ENCODE results near the gene PRSS57. TPM values are rescaled to one million over a fixed set of nuclear protein-coding genes. Genes with fewer than 3 reads are reported as not detected.
"Not testable (repeated sequence)": the region's sequence is repeated elsewhere in the genome, so short reads cannot be mapped to it uniquely, and the experiment has no call there.

PRSS57 gene
- total RNA-seq (1 to 10 TPM in 1 of 5 experiments, under 1 TPM in 1, not detected in 3; 0.27 to 2.1 TPM), polyA plus RNA-seq (not detected), total RNA-seq (not detected)

- no peaks in the 10 kb centered on the region for H3K36me3 ChIP-seq (ENCODE audit: control insufficient read depth in 2 of 3, insufficient read depth in 3 of 3, low read length in 3 of 3)
- peaks cover 0 to 24% (median 15%) of the 10 kb centered on the region in 5 donors for H3K27me3 Mint-ChIP-seq
- DNase-seq (no peak), ATAC-seq (peak; percentile 10)
- H3K36me3 Mint-ChIP-seq: no peaks in the 10 kb centered on the region
- H3K4me1 ChIP-seq (ENCODE audit: control insufficient read depth in 2 of 2, insufficient read depth in 2 of 2, low read length in 2 of 2): no peaks in the 10 kb centered on the region
- intact Hi-C loops (cut with micrococcal nuclease): no loop called here
- peak within 1 kb of the TSS in 3 of 10 donors; percentile 16 to 63 (median 45) for H3K4me3 Mint-ChIP-seq
- no peak within 1 kb of the TSS for H3K4me3 ChIP-seq (ENCODE audit: low read length)
- peaks cover 0 to 1% (median 0%) of the 10 kb centered on the region in 7 donors for H3K4me1 Mint-ChIP-seq
- H3K27ac ChIP-seq (ENCODE audit: low read depth, low read length): no peak within 1 kb of the TSS
- no peaks in the 10 kb centered on the region for H3K9me3 Mint-ChIP-seq
- CTCF ChIA-PET: interaction anchor here (1.2 kb wide), 1 partner anchor 16 kb away, joined by 3 read pairs; no protein-coding TSS in a partner anchor
- POLR2A ChIA-PET: no interaction called here
- no peaks in the 10 kb centered on the region for H3K9me3 ChIP-seq (ENCODE audit: control insufficient read depth in 2 of 3, low read length in 3 of 3)
- peaks cover 0 to 2% of the 10 kb centered on the region in 2 donors for H3K27me3 ChIP-seq (ENCODE audit: control insufficient read depth in 2 of 2, insufficient read depth in 2 of 2, low read length in 2 of 2)
- no peak within 1 kb of the TSS for H3K27ac Mint-ChIP-seq
Observed at GRCh38 chr19:695352-695949, at the start of gene PRSS57. TSS of gene PRSS57 (minus strand) at chr19:695452. CDS start at chr19:695430, 22 bp downstream.

- peaks cover 0 to 4% (median 0%) of the 10 kb centered on the region in 5 donors for H3K27me3 Mint-ChIP-seq
- no peak for DNase-seq
- no peak for ATAC-seq
- H3K36me3 ChIP-seq (ENCODE audit: control insufficient read depth in 2 of 3, insufficient read depth in 3 of 3, low read length in 3 of 3): no peaks in the 10 kb centered on the region
- no peak overlapping the region for H3K4me3 ChIP-seq (ENCODE audit: low read length)
- no peaks in the 10 kb centered on the region for H3K4me1 Mint-ChIP-seq
- no peak overlapping the region for H3K4me3 Mint-ChIP-seq
- H3K9me3 Mint-ChIP-seq: peaks cover 0 to 12% (median 3%) of the 10 kb centered on the region in 11 donors
- no peaks in the 10 kb centered on the region for H3K4me1 ChIP-seq (ENCODE audit: control insufficient read depth in 2 of 2, insufficient read depth in 2 of 2, low read length in 2 of 2)
- ChIA-PET CTCF (no interaction called here), POLR2A (no interaction called here)
- peaks cover 0 to 12% (median 0%) of the 10 kb centered on the region in 3 experiments for H3K9me3 ChIP-seq (ENCODE audit: control insufficient read depth in 2 of 3, low read length in 3 of 3)
- no peaks in the 10 kb centered on the region for H3K36me3 Mint-ChIP-seq
- no peak overlapping the region for H3K27ac Mint-ChIP-seq
- intact Hi-C loops (cut with micrococcal nuclease): no loop called here
- no peaks in the 10 kb centered on the region for H3K27me3 ChIP-seq (ENCODE audit: control insufficient read depth in 2 of 2, insufficient read depth in 2 of 2, low read length in 2 of 2)
- no peak overlapping the region for H3K27ac ChIP-seq (ENCODE audit: low read depth, low read length)
Observed at GRCh38 chr19:743168-743687, 48.0 kb upstream of the PRSS57 start.

- no peak for DNase-seq
Observed at GRCh38 chr19:742540-743075, 47.4 kb upstream of the PRSS57 start.

DNA sequence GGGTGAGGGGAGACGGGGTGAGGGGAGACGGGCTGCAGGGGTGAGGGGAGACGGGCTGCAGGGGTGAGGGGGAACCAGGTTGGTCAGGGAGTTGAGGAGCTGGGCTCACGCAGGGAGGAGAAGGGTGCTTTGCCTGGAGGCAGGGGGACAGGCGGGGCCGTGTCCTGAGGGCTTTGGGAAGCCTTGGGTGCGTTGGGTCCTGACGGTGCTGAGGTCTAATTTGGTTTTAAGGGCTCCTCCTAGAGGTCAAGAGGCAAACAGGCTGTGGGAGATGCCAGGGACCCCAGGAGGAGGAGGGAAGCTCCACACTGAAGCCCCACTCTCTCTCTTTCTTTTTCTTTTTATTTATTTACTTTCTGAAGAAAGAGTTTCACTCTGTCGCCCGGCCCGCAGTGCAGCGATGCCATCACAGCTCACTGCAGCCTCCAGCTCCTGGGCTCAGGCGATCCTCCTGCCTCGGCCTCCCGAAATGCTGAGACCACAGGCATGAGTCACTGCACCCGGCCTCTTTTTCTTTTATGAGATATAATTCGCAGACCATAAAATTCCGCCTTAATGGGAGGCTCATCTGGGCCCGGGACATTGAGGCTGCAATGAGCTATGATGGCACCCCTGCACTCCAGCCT, 46.4 kb upstream of the PRSS57 start:
- Mint-ChIP-seq H3K36me3 (no peaks in the 10 kb centered on the region), H3K9me3 (peaks cover 0 to 12% (median 3%) of the 10 kb centered on the region in 11 donors), H3K4me3 (no peak overlapping the region), H3K27ac (no peak overlapping the region), H3K27me3 (peaks cover 0 to 8% (median 0%) of the 10 kb centered on the region in 5 donors), H3K4me1 (no peaks in the 10 kb centered on the region)
- no peak overlapping the region for H3K27ac ChIP-seq (ENCODE audit: low read depth, low read length)
- ATAC-seq (peak; percentile 20), DNase-seq (peak in 2 of 9 donors; percentile 16 to 28)
- ChIA-PET POLR2A (no interaction called here), CTCF (no interaction called here)
- H3K36me3 ChIP-seq (ENCODE audit: control insufficient read depth in 2 of 3, insufficient read depth in 3 of 3, low read length in 3 of 3): no peaks in the 10 kb centered on the region
- H3K9me3 ChIP-seq (ENCODE audit: control insufficient read depth in 2 of 3, low read length in 3 of 3): no peaks in the 10 kb centered on the region
- H3K4me1 ChIP-seq (ENCODE audit: control insufficient read depth in 2 of 2, insufficient read depth in 2 of 2, low read length in 2 of 2): no peaks in the 10 kb centered on the region
- H3K27me3 ChIP-seq (ENCODE audit: control insufficient read depth in 2 of 2, insufficient read depth in 2 of 2, low read length in 2 of 2): no peaks in the 10 kb centered on the region
- no peak overlapping the region for H3K4me3 ChIP-seq (ENCODE audit: low read length)
- intact Hi-C loops (cut with micrococcal nuclease): no loop called here

More at GRCh38 chr19:742540-743075, 47.4 kb upstream of the PRSS57 start:
- no peak overlapping the region for H3K4me3 ChIP-seq (ENCODE audit: low read length)
- intact Hi-C loops (cut with micrococcal nuclease): no loop called here
- POLR2A ChIA-PET: no interaction called here
- Mint-ChIP-seq H3K9me3 (peaks cover 0 to 12% (median 3%) of the 10 kb centered on the region in 11 donors), H3K27me3 (peaks cover 0 to 7% (median 0%) of the 10 kb centered on the region in 5 donors), H3K4me3 (no peak overlapping the region), H3K27ac (no peak overlapping the region), H3K4me1 (no peaks in the 10 kb centered on the region), H3K36me3 (no peaks in the 10 kb centered on the region)
- no peak for ATAC-seq
- H3K4me1 ChIP-seq (ENCODE audit: control insufficient read depth in 2 of 2, insufficient read depth in 2 of 2, low read length in 2 of 2): no peaks in the 10 kb centered on the region
- CTCF ChIA-PET: no interaction called here
- H3K36me3 ChIP-seq (ENCODE audit: control insufficient read depth in 2 of 3, insufficient read depth in 3 of 3, low read length in 3 of 3): no peaks in the 10 kb centered on the region
- H3K9me3 ChIP-seq (ENCODE audit: control insufficient read depth in 2 of 3, low read length in 3 of 3): peaks cover 0 to 6% (median 0%) of the 10 kb centered on the region in 3 experiments
- H3K27ac ChIP-seq (ENCODE audit: low read depth, low read length): no peak overlapping the region
- H3K27me3 ChIP-seq (ENCODE audit: control insufficient read depth in 2 of 2, insufficient read depth in 2 of 2, low read length in 2 of 2): no peaks in the 10 kb centered on the region

- H3K36me3 Mint-ChIP-seq; DNase-seq; H3K4me3 Mint-ChIP-seq; H3K27ac Mint-ChIP-seq; intact Hi-C loops (cut with micrococcal nuclease); H3K36me3 ChIP-seq (ENCODE audit: control insufficient read depth in 2 of 3, insufficient read depth in 3 of 3, low read length in 3 of 3); H3K9me3 ChIP-seq (ENCODE audit: control insufficient read depth in 2 of 3, low read length in 3 of 3); H3K4me1 ChIP-seq (ENCODE audit: control insufficient read depth in 2 of 2, insufficient read depth in 2 of 2, low read length in 2 of 2); CTCF ChIA-PET; H3K4me1 Mint-ChIP-seq; H3K27me3 Mint-ChIP-seq; H3K27ac ChIP-seq (ENCODE audit: low read depth, low read length); H3K27me3 ChIP-seq (ENCODE audit: control insufficient read depth in 2 of 2, insufficient read depth in 2 of 2, low read length in 2 of 2); ATAC-seq; POLR2A ChIA-PET; H3K4me3 ChIP-seq (ENCODE audit: low read length): not testable (repeated sequence)
- H3K9me3 Mint-ChIP-seq: peaks cover 0 to 12% (median 1%) of the 10 kb centered on the region in 11 donors
Observed at GRCh38 chr19:740816-741505, 45.7 kb upstream of the PRSS57 start.

- Mint-ChIP-seq H3K27me3 (peaks cover 0 to 8% (median 0%) of the 10 kb centered on the region in 5 donors), H3K36me3 (no peaks in the 10 kb centered on the region), H3K27ac (no peak overlapping the region), H3K4me3 (no peak overlapping the region), H3K9me3 (peaks cover 0 to 12% (median 0%) of the 10 kb centered on the region in 11 donors), H3K4me1 (no peaks in the 10 kb centered on the region)
- Histone ChIP-seq H3K9me3 (ENCODE audit: control insufficient read depth in 2 of 3, low read length in 3 of 3) (no peaks in the 10 kb centered on the region), H3K27ac (ENCODE audit: low read depth, low read length) (no peak overlapping the region), H3K4me3 (ENCODE audit: low read length) (no peak overlapping the region), H3K4me1 (ENCODE audit: control insufficient read depth in 2 of 2, insufficient read depth in 2 of 2, low read length in 2 of 2) (no peaks in the 10 kb centered on the region), H3K36me3 (ENCODE audit: control insufficient read depth in 2 of 3, insufficient read depth in 3 of 3, low read length in 3 of 3) (no peaks in the 10 kb centered on the region), H3K27me3 (ENCODE audit: control insufficient read depth in 2 of 2, insufficient read depth in 2 of 2, low read length in 2 of 2) (no peaks in the 10 kb centered on the region)
- POLR2A ChIA-PET: no interaction called here
- no peak for DNase-seq
- intact Hi-C loops (cut with micrococcal nuclease): no loop called here
- ATAC-seq: no peak
- CTCF ChIA-PET: interaction anchor here (0.7 kb wide), 1 partner anchor 229 kb away, joined by 3 read pairs; no protein-coding TSS in a partner anchor
Observed at GRCh38 chr19:739998-740715, 44.9 kb upstream of the PRSS57 start.

Measured in naive thymus-derived CD4-positive, alpha-beta T cell (primary cell).